ENCODE measurements around the gene CCDC86.

DNA sequence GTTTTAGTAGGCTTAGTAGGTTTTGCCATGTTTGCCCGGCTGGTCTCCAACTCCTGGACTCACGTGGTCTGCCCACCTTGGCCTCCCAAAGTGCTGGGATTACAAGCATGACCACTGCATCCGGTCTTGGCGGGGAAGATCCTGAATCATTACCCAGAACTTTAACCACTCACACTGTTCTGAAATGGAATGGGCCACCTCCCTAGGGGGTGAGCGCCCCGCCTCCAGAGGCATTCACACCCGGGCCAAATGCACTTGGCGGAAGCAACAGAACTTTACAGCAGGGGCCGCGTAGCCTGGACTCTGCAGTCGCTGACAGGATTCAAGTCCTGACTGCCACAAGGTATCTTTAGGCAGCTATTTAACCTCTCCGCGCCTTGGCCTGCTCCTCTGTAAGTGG lies 5.4 kb downstream of the CCDC86 start:
- no peak for TF ChIP-seq FOSL2 (IDR thresholded peaks at IDR 0.05; ENCODE audit: borderline replicate concordance, low read depth)
- TF ChIP-seq, protein P1, sequence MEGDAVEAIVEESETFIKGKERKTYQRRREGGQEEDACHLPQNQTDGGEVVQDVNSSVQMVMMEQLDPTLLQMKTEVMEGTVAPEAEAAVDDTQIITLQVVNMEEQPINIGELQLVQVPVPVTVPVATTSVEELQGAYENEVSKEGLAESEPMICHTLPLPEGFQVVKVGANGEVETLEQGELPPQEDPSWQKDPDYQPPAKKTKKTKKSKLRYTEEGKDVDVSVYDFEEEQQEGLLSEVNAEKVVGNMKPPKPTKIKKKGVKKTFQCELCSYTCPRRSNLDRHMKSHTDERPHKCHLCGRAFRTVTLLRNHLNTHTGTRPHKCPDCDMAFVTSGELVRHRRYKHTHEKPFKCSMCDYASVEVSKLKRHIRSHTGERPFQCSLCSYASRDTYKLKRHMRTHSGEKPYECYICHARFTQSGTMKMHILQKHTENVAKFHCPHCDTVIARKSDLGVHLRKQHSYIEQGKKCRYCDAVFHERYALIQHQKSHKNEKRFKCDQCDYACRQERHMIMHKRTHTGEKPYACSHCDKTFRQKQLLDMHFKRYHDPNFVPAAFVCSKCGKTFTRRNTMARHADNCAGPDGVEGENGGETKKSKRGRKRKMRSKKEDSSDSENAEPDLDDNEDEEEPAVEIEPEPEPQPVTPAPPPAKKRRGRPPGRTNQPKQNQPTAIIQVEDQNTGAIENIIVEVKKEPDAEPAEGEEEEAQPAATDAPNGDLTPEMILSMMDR (IDR thresholded peaks at IDR 0.05) = no peak

All from SK-N-SH (cell line).